Non-pigmented ciliary epithelial cell (primary cell): ENCODE measurements around the gene TM7SF2.

Source experiments
- DNase-seq: peaks from one replicate; pipeline ENCODE4 v3.0.0-alpha.2; 2010; ENCODE audit warnings: low read depth

TM7SF2 gene

DNA sequence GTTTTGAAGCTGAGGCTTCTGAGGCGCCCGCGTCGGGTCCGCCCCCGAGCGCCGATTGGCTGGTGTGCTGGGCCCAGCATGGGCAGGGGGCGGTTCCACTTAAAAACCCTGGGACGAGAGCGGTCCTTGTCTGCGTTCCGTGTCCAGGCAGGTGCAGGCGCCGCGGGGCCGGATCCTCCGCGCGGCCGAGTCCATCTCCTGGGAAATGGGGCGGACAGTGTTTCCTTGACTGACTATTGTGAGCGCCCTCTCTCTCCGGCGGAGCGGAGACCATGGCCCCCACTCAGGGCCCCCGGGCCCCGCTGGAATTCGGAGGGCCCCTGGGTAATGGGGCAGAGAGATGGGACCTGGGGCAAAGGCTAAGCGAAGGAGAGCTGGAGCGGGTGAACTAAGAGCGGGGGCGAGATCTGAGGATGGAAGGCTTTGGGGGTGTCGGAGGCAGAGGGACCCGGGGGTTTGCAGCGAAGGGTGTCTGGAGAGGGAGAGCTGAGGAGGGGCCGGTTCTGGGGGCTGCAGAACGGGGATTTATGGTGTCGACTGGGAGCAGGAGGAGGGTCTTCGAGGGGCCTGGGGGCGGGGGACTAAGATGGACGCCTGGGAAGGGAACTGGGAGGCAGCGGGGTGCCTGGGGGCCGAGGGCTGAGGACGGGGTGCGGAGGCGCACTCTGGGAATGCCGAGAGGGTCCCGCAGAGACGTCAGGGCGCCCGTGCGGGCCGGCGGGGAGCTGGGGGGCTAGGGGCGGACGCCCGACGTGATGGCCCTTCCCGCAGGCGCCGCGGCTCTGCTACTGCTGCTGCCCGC is at the start of gene TM7SF2:
Gene TM7SF2, plus strand, starts transcription at position 129 of the 802 bp plus-strand sequence. Its CDS starts 144 bp downstream, at position 273.
- DNase-seq = no peak

DNA sequence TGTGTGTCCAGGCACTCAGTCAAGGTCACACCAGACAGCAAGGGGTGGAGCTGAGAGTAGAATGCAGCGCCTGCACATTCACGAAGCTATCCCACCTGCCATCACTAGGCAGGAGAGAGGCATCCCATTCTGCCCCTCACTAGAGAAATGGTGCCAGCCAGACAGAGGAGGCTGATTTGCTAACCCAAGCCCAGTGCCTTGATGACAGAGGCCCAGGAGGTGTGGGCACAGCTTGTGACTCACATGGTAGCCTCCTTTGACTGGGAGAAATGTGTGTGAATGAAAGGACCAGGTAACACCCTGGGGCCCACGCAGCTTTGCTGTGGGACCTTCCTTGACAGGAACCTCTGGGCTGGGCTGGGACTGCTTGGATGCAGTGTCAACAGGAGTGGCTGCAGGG is 48.1 kb upstream of the TM7SF2 start:
- no peak for DNase-seq

DNA sequence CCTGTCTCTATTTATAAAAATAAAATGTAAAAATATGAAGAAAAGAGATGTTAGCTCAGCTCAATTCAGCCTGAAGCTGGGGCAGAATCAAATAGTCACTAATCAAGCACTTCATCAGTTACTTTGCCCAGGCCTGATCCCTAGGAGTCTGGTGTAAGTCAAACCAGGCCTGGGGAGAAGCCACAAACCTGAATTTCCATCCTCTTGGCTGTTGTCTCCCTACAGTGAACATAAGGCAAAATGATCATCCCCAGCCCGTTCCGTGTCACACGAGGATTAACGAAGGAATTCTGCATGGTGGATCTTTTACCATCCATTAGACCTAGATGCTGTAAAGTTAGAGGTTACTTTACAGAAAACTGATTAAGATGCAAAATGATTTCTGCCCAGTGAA is 46.8 kb upstream of the TM7SF2 start:
- DNase-seq = no peak

DNA sequence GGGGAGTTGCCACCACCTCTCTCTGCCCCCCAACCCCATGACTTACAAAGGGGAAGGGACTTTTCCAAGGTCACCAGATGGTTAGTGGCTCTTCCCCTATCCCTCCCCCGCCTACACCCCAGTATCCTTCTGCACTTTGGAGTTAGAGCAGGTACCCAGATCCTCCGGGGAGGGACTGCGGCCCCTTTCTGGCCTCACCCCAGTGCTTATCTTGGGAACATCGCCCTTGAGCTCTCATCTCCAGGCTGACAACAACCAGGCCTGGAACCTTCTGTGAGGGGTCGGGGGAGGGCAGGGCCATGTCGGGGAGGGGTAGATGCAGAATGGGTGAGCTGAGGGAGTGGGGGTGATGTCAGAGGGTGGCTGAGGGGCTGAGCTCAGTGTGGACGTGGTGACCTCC is 45.8 kb upstream of the TM7SF2 start:
- no peak for DNase-seq

DNA sequence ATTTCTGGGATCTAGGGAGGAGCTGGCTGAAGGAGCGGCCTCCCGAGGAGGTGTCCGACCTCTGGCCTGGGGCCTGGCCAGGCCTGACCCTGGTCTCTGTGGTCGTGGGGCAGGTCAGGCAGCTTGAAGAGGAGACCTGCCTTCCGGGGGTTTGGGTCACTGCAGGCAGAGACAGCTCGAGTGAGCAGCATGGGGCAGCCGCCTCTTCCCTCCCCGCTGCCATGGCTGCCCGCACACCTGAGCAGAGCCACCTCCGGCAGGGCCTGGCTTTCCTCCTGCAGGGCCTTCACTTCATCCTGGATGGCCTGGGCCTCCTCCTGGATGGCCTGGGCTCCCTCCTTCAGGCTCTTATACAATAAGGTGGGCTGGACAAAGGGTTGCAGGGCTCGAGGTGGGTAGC is 45.4 kb upstream of the TM7SF2 start:
- DNase-seq = no peak

DNA sequence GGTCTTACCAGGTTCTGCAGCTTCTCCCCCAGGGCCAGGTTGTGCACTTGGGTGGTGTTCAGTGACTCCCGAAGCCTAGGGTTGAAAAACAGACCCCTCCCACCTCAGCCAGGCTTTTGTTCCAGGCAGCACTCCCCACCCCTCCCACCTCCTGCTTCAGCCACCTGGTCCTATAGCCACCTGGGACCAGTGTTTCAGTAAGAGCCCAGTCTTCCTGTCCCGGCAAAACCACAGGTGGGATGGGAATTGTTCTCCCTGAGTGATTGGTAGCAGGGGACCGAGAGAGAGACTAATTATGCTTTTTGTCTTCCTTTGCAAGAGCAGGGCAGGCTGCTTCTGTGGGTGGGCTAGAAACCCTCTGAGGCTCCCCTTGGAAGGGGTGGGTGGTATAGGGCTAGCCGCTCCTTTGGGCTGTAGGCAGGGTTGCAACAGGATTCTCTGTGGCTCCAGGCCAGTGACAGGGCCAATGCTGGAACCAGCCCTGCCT is 44.8 kb upstream of the TM7SF2 start:
- no peak for DNase-seq

DNA sequence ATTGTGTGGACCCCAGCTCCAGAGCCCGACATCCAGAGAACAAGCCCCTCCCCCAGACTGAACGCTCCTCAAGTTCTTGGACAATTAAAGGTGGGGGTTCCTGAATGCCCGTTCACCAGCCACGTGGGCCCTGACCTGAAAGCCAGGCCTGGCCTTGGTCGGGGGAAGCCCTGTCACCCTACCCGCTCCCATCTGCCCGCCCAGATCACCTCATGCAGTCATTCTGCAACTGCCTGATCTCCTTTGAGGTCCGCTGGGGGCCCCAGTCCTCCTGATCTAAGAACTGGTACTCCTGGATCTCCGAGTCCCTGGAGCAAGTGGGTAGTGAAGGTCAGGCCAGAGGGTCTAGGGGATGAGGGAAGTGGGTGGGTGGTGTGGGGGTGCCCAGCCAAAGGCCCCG is 44.2 kb upstream of the TM7SF2 start:
- DNase-seq = no peak

DNA sequence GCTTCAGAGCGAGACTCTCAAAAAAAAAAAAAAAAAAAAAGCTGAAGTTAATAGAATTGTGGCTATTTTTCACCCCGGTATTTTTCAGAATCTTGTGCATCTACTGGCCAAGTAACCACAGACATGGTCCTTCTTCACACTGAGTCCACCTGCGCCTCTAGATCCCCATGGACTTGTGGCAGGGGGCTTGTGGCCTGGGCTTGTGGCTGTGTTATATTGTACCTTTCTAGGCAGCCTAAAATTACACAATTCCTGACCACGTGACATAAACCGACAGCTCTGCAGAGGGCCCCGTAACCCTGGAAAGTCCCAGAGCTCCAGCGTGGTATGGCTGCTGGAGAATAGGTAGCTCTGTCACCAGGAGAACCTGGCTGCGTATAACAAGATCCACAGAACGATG is 42.5 kb upstream of the TM7SF2 start:
- no peak for DNase-seq

DNA sequence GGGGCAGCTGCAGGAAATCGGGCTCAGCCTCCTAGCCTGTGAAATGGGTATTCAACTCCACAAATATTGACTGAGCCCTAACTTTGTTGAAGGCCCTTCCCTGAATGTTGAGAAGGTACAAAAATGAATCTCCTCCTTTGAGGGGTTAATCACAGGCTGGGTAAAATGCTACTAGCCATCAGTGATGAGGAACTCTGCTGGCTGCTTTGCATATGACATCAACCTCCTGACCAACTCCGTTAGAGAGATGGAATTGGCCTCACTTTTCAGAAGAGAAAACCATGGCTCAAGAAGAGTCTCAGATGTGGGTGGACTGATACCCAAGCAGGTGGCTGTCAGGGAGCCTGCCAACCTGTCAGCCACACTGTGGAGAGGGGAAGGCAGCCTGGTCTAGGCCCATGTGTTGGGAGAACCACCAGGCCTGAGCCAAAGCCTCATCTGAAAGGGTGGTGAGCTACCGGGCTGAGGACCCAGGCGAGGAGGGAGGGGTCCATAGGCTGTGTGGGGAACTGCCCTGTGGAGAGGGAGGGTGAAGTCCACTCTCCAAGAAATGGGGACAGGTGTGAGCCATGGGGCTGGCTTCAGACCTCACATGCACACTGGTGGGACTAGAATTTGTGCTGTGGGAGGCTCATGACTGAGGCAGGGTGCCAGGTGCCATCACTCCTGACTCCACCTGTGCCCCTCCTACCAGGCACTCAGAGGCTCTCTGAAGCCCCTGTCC is 39.6 kb upstream of the TM7SF2 start:
- no peak for DNase-seq

DNA sequence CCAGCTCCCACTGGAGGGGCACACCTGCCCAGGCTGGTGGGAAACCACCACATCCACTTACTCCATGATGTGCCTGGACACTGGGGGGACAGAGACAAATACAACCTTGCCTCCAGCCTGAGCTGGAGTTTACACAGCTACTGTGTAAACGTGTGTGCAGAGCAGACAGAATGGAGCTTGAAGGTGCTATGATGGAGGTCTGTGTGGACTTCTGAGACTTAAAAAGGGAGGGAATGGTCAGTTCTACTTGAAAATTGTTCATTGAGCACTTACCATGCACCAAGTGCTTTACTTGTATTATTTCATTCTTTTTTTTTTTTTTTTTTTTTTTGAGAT is 39.1 kb upstream of the TM7SF2 start:
- no peak for DNase-seq

DNA sequence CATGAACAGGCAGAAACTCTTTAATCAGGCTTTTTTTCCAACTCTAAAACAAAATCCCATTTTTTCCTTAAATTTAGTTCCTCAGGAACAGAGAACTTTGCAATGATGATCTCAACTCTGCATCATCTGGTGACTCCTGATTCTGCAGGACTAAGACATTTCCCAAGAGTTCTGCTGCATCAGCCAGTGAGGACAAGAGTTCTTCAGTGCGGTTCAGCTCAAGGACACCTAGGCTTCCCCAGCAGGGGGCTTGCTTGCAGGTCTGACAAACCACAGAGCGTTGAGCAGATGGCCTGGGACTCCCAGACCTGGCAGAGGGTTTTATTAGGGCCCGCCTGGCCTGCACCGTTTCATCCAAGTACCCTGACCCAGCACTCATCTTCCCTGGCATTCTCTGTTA is 34.2 kb upstream of the TM7SF2 start:
- no peak for DNase-seq

DNA sequence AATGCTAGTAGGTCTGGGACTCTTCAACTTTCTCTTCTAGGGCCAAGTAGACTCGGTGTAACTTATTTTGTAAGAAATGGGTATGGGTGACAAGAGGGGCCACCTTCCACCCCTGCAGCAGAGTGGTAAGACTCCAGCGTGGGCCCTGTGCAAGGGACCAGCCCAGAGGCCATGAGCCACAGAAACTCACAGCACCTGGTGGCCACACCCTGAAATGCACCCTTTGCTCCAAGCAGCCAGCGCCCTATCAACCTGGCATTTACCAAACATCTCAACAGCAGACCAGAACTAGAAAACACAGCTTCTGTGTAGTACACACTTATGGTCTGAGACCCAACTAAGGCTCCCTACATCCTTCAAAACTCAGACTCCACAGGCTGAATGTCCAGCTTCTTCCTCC is 33.5 kb upstream of the TM7SF2 start:
- no peak for DNase-seq

DNA sequence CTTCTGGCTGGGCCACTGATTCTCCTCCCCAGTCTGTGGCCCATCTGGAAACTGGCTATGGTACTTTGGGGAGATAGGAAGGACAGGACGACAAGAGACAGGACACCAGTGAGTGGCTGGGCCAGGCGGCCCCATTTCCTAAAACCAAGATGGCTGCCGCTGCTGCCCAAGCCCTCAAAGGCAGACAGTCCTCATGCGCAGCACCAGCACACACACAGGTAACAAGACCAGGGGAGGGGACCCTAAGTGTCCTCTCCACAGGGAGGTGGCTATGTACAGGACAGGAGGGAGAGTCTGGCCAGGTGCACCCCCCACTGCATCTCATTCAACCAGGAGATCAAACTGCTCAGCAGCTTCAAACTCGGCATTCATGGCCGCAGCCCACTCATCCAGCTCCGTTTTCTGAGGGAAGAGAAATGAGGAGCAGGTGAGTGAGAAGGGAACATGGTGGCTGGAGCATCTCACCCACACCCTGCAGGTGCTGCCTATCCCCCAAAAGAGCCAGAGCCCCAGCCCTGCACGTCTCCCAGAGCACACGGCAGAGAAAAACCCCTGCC is 32.8 kb upstream of the TM7SF2 start:
- no peak for DNase-seq

DNA sequence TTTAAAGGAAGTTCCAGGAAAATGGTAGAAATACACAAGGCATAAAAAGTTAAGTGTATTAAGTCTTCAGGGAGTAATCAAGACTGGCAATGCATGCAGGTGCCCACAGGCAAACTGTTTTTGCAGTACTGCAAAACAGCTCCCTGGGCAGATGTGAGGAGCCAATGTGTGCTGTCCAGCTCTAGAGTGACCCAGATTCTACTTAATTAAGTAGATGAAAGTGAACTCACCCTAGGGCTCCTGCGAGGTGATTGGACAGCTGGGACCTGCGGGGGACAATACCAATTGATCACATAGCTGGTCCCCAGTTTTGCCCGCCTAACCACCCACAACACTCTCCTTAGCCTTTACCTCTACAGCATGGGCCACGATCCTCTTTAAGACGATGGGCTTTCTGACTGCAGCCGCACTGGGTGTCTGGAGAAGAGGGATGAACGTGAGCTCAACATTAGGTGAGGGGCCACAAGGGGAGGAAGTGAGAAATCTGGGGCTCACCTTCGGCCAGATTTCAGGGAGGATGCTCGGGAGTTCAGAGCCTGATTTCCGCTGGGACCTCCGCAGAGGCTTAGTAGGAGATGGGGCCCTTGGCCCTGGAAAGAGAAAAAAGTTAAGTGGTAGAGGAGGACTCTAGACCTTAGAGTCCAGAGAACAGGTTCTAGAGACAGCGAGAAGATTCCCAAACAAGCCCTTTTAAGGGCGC is 28.4 kb upstream of the TM7SF2 start:
- DNase-seq = no peak

DNA sequence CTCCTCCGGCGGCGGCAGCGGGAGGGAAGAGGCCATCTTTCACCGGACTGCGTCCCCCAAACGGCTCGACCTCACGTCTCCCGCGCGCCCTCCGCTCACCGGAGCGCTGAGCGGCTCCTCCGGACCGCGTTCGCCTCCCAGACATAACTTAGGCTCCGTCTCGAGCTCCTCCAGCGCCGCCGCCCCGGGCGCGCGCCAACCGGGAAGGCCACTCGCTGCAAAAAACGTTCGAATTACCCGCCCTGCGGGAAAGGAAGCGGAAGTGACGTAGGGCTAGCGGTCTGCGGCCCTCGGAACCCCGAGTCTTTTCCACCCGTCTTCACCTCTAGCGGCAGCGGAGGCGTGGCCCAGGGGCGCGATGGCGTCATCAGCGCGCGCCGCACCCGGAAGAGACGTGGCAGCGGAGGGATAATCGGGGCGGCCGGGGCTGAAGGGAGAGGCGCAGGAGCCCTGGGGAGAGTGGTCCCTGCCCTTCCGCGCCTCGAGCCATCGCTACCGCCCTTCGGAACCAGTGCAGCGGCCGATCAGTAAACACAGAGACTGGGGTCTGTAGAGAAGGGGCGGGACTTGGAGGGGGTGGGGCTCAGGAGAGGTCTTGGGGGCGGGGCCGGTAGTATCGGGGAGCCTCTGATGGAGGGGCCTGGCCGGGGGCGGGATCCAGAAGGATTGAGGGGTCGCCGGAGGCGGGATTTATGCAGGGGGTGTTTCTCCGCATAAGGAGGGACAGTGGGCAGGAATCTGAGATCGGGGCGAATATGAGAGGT is 27.7 kb upstream of the TM7SF2 start, which contains the start of the genes CDCA5 and ZFPL1:
Gene CDCA5, minus strand, starts transcription at position 207 of the 764 bp plus-strand sequence. Its CDS starts 62 bp downstream, at position 145.
Gene ZFPL1, plus strand, starts transcription at position 389 of the 764 bp plus-strand sequence. CDS start 477 bp downstream, outside the sequence.
- peak; percentile 75 for DNase-seq

DNA sequence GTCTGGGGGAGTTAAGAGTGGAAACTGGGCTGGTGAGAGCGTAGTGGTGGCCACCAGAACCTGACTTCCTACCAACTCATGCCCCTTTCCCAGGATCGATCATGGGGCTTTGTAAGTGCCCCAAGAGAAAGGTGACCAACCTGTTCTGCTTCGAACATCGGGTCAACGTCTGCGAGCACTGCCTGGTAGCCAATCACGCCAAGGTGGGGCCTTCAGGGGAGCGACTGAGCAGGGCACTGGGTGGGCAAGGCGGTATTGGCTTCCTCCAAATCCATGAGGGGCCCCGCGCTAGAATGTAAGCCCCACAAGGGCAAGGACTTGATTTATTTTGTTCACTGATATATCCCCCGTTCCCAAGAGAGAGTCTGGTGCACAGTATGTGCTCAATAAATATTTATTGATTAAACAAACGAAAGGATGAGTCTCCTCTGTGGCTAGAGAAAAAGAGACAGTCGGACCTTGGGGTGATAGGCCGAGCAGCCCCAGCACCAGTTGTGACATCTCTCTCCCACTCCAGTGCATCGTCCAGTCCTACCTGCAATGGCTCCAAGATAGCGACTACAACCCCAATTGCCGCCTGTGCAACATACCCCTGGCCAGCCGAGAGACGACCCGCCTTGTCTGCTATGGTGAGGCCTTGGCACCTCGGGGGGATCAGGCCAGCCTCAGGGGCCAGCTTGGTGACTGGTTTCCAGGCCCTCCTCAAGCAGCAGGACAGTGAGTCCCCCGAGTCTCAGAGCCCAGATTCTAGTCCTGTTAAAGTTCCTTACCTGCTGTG is 26.9 kb upstream of the TM7SF2 start:
- DNase-seq = no peak

DNA sequence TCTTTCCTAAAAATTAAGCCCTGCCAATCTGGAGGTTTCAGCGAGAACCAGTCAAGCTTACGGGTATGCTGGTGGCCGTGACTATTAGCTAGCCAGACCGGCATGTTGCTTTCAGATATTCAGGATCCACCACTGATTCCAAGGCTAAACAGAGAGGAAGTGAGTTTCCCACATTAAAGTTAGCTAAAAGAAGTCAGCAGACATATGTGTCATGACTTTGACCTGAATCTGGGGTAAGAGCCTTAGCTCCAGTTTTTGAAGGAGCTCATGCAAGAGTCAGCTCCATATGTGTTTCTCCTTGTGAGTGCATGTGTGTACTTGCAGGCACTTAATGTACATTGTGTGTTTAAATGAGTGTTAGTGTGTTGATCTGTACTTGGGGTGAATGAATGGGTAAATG is 26.2 kb upstream of the TM7SF2 start:
- DNase-seq = no peak

DNA sequence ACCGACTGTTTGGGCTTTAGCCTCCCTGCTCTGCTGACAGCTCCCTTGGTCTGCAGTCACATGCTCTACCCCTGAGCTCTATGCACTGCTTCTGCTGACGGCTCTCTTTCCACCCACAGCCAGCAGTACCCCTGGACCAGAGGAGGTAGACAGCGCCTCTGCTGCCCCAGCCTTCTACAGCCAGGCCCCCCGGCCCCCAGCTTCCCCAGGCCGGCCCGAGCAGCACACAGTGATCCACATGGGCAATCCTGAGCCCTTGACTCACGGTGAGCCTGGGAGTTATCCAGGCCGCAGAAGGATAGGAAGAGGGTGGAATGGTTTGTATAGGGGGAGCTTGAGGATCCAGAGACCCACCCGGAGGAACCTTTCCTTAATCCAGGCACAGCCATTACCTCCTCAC is 24.9 kb upstream of the TM7SF2 start:
- DNase-seq = no peak

DNA sequence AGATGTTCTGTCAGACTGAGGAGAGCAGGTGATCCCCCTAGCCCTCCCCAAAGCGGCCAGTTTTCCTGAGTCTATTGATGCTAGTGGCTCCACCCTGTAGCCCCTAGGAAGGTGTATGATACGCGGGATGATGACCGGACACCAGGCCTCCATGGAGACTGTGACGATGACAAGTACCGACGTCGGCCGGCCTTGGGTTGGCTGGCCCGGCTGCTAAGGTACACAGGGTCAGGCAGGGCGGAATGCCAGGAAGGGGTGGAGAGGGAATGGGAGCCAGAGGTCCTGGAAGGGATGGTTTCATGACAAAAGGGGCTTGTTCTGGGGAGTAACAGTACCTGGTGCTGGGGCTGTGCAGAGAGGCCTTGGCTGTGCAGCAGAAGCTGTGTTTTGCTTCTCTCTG is 24.5 kb upstream of the TM7SF2 start:
- no peak for DNase-seq

DNA sequence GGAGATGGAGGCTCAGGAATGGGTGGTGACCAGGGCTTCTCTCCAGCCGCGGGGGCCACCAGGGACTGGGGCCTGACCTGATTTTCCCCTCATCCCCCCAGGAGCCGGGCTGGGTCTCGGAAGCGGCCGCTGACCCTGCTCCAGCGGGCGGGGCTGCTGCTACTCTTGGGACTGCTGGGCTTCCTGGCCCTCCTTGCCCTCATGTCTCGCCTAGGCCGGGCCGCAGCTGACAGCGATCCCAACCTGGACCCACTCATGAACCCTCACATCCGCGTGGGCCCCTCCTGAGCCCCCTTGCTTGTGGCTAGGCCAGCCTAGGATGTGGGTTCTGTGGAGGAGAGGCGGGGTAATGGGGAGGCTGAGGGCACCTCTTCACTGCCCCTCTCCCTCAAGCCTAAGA is 23.8 kb upstream of the TM7SF2 start:
- DNase-seq = no peak

DNA sequence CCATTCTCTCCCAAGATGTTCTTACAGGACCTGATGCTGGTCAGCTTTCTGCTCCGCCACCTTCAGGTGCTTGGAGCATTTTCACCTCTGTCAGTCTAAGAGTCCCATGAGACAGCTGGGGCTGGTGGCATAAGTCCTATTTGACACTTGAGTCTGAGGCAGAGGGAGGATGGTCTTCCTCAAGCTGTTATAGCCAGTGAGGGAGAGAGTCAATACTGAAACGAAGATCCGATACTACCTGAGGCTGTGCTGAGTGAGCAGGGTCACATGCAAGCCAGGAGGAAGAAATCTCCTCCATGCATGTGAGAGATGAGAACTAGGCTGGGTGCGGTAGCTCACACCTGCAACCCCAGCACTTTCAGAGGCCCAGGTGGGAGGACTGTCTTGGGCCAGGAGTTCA is 22.1 kb upstream of the TM7SF2 start:
- DNase-seq = no peak
